HepG2 (cell line): Measurements from ENCODE around the gene PARN. TPM values are rescaled to one million over a fixed set of nuclear protein-coding genes. Genes with fewer than 3 reads are reported as not detected.

Experiments
- AGO2 ChIP-seq: fragments of 200-400 bp; formaldehyde crosslinking; optimal IDR thresholded peaks from 2 replicates; pipeline ENCODE3; 2017; ENCODE audit warnings: mild to moderate bottlenecking, low read depth, low read length, moderate library complexity
- CAMTA2 ChIP-seq: sonication (generic); formaldehyde crosslinking; IDR thresholded peaks from 2 replicates; pipeline ENCODE4 v1.4.0; 2020; ENCODE audit warnings: mild to moderate bottlenecking, missing genetic modification reagents, borderline replicate concordance
- DNMT3B ChIP-seq: conservative IDR thresholded peaks from 2 replicates; pipeline ENCODE4 v1.6.1; 2016; ENCODE audit warnings: missing biosample characterization, control low read depth
- FOSL1 ChIP-seq: sonication (generic); formaldehyde crosslinking; IDR thresholded peaks from 2 replicates; pipeline ENCODE4 v1.9.0; 2021; ENCODE audit warnings: missing genetic modification reagents, borderline replicate concordance
- GTF2F1 ChIP-seq: fragments of 150-350 bp; IDR thresholded peaks from 2 replicates; pipeline ENCODE4 v1.6.1; 2014; ENCODE audit warnings: low read length
- HNF4G ChIP-seq, 2 experiments: sonication (generic) in 1 of 2; formaldehyde crosslinking in 1 of 2; IDR thresholded peaks; 2 replicates each; pipeline versions ENCODE4 v1.4.0 to v1.6.1; 2011 to 2020; ENCODE audit warnings: borderline replicate concordance in 2 of 2, low read depth in 2 of 2, mild to moderate bottlenecking in 2 of 2, low read length in 1 of 2, missing genetic modification reagents in 1 of 2, moderate library complexity in 1 of 2
- HNRNPLL ChIP-seq: fragments of 200-400 bp; formaldehyde crosslinking; IDR thresholded peaks from 2 replicates; pipeline ENCODE4 v1.6.1; 2017; ENCODE audit warnings: mild to moderate bottlenecking, low read depth, low read length; ENCODE audit not compliant: poor library complexity, severe bottlenecking
- KDM5B ChIP-seq: sonication (generic); formaldehyde crosslinking; IDR thresholded peaks from 2 replicates; pipeline ENCODE4 v1.4.0; 2020; ENCODE audit warnings: missing genetic modification reagents, mild to moderate bottlenecking, borderline replicate concordance
- NR1H2 ChIP-seq: sonication (generic); formaldehyde crosslinking; IDR thresholded peaks from 2 replicates; pipeline ENCODE4 v1.8.1; 2022; ENCODE audit warnings: low read depth, missing genetic modification reagents, borderline replicate concordance
- NR2F2 ChIP-seq: IDR thresholded peaks from 2 replicates; pipeline ENCODE4 v1.6.1; 2012; ENCODE audit warnings: low read depth, inconsistent platforms, borderline replicate concordance
- POGZ ChIP-seq: sonication (generic); formaldehyde crosslinking; IDR thresholded peaks from 2 replicates; pipeline ENCODE4 v1.4.0; 2020; ENCODE audit warnings: mild to moderate bottlenecking, missing genetic modification reagents
- PRMT3 ChIP-seq: sonication (generic); formaldehyde crosslinking; IDR thresholded peaks from 2 replicates; pipeline ENCODE4 v1.8.1; 2022; ENCODE audit warnings: low read depth, mild to moderate bottlenecking, moderate library complexity, missing genetic modification reagents, borderline replicate concordance
- REL ChIP-seq: sonication (generic); formaldehyde crosslinking; conservative IDR thresholded peaks from 2 replicates; pipeline ENCODE4 v1.8.0; 2022; ENCODE audit warnings: mild to moderate bottlenecking, missing genetic modification reagents, moderate library complexity
- RXRA ChIP-seq: sonication (generic); formaldehyde crosslinking; IDR thresholded peaks from 2 replicates; pipeline ENCODE4 v1.5.1; 2020; ENCODE audit warnings: missing genetic modification reagents
- SKI ChIP-seq: fragments of 450-650 bp; IDR thresholded peaks from one replicate; pipeline ENCODE4 v1.6.1; 2018; ENCODE audit warnings: mild to moderate bottlenecking; ENCODE audit not compliant: partially characterized antibody
- SMARCC2 ChIP-seq: fragments of 450-650 bp; IDR thresholded peaks from 2 replicates; pipeline ENCODE4 v1.6.1; 2017; ENCODE audit warnings: antibody characterized with exemption, mild to moderate bottlenecking
- STAG1 ChIP-seq: sonication (generic); formaldehyde crosslinking; IDR thresholded peaks from 2 replicates; pipeline ENCODE4 v1.4.0; 2020; ENCODE audit warnings: missing genetic modification reagents
- ZFP36L1 ChIP-seq: sonication (generic); formaldehyde crosslinking; IDR thresholded peaks from 2 replicates; pipeline ENCODE4 v1.8.0; 2022; ENCODE audit warnings: mild to moderate bottlenecking, missing genetic modification reagents, moderate library complexity
- ZNF282 ChIP-seq: fragments of 450-650 bp; IDR thresholded peaks from 2 replicates; pipeline ENCODE4 v1.6.1; 2018; ENCODE audit not compliant: partially characterized antibody
- ZNF34 ChIP-seq: sonication (generic); formaldehyde crosslinking; IDR thresholded peaks from 2 replicates; pipeline ENCODE4 v1.4.0; 2020; ENCODE audit warnings: mild to moderate bottlenecking, missing genetic modification reagents, borderline replicate concordance
- ZNF432 ChIP-seq: sonication (generic); formaldehyde crosslinking; IDR thresholded peaks from 2 replicates; pipeline ENCODE4 v1.5.0; 2020; ENCODE audit warnings: missing genetic modification reagents, mild to moderate bottlenecking, borderline replicate concordance
- ZNF564 ChIP-seq: sonication (generic); formaldehyde crosslinking; IDR thresholded peaks from 2 replicates; pipeline ENCODE4 v1.8.1; 2023; ENCODE audit warnings: mild to moderate bottlenecking, missing genetic modification reagents
- ZNF672 ChIP-seq: sonication (generic); formaldehyde crosslinking; IDR thresholded peaks from 2 replicates; pipeline ENCODE4 v1.8.1; 2022; ENCODE audit warnings: missing genetic modification reagents
- ZSCAN31 ChIP-seq: sonication (generic); formaldehyde crosslinking; IDR thresholded peaks from 2 replicates; pipeline ENCODE4 v1.5.0; 2020; ENCODE audit warnings: low read depth, mild to moderate bottlenecking, missing genetic modification reagents
- polyA plus RNA-seq, 8 experiments: library from polyadenylated mRNA; depleted of rRNA in 3 of 8; stranded (reverse) in 7 of 8; unstranded in 1 of 8; fragments of >200 nt; fragmentation: Illumina TruSeq in 4 of 8; extraction: Trizol in 4 of 8; gene quantifications; 2 replicates each; pipeline versions ENCODE4 v1.2.1 to v1.2.3, GENCODE V29; 2011 to 2016; ENCODE audit warnings: low read depth in 4 of 8, missing spikeins in 1 of 8, mixed read lengths in 1 of 8; ENCODE audit not compliant: insufficient read depth in 1 of 8
- total RNA-seq, 5 experiments: library from RNA; depleted of rRNA; stranded (reverse); fragments of >200 nt; fragmentation: Illumina TruSeq; extraction: Trizol; gene quantifications; 2 replicates each; pipeline ENCODE4 v1.2.3, GENCODE V29; 2016; ENCODE audit warnings: low read depth in 1 of 5
- TF ChIP-seq, protein P1 (sequence below): sonication (generic); formaldehyde crosslinking; IDR thresholded peaks from 2 replicates; pipeline ENCODE4 v1.4.0; 2020; ENCODE audit warnings: missing genetic modification reagents, mild to moderate bottlenecking, borderline replicate concordance
- TF ChIP-seq, protein P2 (sequence below): sonication (generic); formaldehyde crosslinking; IDR thresholded peaks from 2 replicates; pipeline ENCODE4 v1.8.1; 2023; ENCODE audit warnings: mild to moderate bottlenecking, missing genetic modification reagents

PARN gene
- total and polyA plus RNA-seq, 2 of the 13 experiments (the other 11 are each of a cell fraction or from before 2014, with no cell fraction given): 13.3 to 47.6 TPM

DNA sequence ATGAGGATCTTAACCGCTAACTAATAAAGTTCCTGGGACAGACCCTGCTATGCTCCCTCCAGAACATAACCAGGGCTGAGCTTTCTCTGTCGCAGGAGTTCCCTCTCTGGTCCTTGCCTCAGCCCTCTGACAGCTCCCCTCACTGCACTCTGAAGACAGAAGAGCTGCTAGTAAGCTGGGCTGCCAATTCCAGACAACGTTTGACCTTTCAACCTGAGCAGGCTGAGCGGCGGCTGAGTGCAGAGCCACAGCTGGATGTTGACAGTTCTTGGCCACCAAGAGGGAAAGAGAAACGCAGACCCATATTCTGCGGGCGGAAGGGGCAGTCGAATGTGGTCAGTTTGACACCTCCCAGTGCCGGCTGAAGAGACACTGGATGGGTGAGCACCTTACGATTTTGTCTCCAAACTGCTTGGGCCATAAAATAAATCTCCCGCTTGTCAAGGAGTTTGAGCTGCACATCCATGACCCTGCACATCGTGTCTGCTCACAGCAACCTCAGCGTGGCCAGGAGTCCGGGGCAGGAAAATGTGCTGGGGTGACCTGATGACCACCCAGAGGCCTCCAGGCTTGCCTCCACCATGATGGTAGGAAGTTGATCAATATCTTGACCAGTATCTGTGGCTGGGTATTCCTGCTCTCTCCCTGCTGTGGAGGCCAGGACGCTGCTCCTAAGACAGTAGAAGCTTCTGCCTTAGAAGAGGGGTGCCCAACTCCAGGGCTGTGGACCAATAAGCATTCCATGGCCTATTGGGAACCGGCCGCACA lies 209.2 kb downstream of the PARN start (continued):
- TF ChIP-seq, protein P1, sequence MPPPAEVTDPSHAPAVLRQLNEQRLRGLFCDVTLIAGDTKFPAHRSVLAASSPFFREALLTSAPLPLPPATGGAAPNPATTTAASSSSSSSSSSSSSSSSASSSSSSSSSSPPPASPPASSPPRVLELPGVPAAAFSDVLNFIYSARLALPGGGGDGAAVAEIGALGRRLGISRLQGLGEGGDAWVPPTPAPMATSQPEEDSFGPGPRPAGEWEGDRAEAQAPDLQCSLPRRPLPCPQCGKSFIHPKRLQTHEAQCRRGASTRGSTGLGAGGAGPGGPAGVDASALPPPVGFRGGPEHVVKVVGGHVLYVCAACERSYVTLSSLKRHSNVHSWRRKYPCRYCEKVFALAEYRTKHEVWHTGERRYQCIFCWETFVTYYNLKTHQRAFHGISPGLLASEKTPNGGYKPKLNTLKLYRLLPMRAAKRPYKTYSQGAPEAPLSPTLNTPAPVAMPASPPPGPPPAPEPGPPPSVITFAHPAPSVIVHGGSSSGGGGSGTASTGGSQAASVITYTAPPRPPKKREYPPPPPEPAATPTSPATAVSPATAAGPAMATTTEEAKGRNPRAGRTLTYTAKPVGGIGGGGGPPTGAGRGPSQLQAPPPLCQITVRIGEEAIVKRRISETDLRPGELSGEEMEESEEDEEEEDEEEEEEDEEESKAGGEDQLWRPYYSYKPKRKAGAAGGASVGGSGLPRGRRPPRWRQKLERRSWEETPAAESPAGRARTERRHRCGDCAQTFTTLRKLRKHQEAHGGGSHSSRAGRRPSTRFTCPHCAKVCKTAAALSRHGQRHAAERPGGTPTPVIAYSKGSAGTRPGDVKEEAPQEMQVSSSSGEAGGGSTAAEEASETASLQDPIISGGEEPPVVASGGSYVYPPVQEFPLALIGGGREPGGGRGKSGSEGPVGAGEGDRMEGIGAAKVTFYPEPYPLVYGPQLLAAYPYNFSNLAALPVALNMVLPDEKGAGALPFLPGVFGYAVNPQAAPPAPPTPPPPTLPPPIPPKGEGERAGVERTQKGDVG: no peak
- peak; percentile 50; the same call in 1 of the 2 replicates for TF ChIP-seq HNF4G (IDR thresholded peaks at IDR 0.05; ENCODE audit: borderline replicate concordance, low read depth, low read length)
- peak; percentile 47; the same call in 1 of the 2 replicates for TF ChIP-seq HNF4G (CRISPR knock-in tag; IDR thresholded peaks at IDR 0.05; ENCODE audit: borderline replicate concordance, low read depth)
- no peak for TF ChIP-seq AGO2
- no peak for TF ChIP-seq ZFP36L1 (CRISPR knock-in tag)
- no peak for TF ChIP-seq FOSL1 (CRISPR knock-in tag)
- no peak for TF ChIP-seq GTF2F1
- peak; percentile 54 for TF ChIP-seq RXRA (CRISPR knock-in tag)
- TF ChIP-seq ZNF672 (CRISPR knock-in tag): no peak
- no peak for TF ChIP-seq ZNF282
- TF ChIP-seq STAG1 (CRISPR knock-in tag): peak; percentile 40
- no peak for TF ChIP-seq HNRNPLL
- TF ChIP-seq CAMTA2 (CRISPR knock-in tag): no peak
- no peak for TF ChIP-seq ZNF564
- peak; percentile 71 for TF ChIP-seq SKI
- no peak for TF ChIP-seq ZSCAN31
- TF ChIP-seq NR2F2: no peak
- TF ChIP-seq POGZ (CRISPR knock-in tag): no peak
- no peak for TF ChIP-seq KDM5B (CRISPR knock-in tag)
- TF ChIP-seq DNMT3B (CRISPR knock-in tag): no peak
- TF ChIP-seq, protein P2, sequence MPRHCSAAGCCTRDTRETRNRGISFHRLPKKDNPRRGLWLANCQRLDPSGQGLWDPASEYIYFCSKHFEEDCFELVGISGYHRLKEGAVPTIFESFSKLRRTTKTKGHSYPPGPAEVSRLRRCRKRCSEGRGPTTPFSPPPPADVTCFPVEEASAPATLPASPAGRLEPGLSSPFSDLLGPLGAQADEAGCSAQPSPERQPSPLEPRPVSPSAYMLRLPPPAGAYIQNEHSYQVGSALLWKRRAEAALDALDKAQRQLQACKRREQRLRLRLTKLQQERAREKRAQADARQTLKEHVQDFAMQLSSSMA: no peak
- TF ChIP-seq ZNF34 (CRISPR knock-in tag): no peak
- no peak for TF ChIP-seq ZNF432 (CRISPR knock-in tag)
- TF ChIP-seq SMARCC2: no peak
- no peak for TF ChIP-seq PRMT3 (CRISPR knock-in tag)
- TF ChIP-seq NR1H2: no peak
- TF ChIP-seq REL (CRISPR knock-in tag): no peak
